Stimulated activated CD8-positive, alpha-beta memory T cell treated with anti-CD3 and anti-CD28 coated beads, Interleukin-7, amount 100 ng/mL, for 1 hour (primary cell): ENCODE measurements around the gene EIF4EBP2.

ENCODE experiments used
- DNase-seq, 2 donors: peaks; one replicate each; pipeline ENCODE4 v3.0.0-alpha.2; 2020; ENCODE audit warnings: low read depth in 2 of 2

The EIF4EBP2 gene

DNA sequence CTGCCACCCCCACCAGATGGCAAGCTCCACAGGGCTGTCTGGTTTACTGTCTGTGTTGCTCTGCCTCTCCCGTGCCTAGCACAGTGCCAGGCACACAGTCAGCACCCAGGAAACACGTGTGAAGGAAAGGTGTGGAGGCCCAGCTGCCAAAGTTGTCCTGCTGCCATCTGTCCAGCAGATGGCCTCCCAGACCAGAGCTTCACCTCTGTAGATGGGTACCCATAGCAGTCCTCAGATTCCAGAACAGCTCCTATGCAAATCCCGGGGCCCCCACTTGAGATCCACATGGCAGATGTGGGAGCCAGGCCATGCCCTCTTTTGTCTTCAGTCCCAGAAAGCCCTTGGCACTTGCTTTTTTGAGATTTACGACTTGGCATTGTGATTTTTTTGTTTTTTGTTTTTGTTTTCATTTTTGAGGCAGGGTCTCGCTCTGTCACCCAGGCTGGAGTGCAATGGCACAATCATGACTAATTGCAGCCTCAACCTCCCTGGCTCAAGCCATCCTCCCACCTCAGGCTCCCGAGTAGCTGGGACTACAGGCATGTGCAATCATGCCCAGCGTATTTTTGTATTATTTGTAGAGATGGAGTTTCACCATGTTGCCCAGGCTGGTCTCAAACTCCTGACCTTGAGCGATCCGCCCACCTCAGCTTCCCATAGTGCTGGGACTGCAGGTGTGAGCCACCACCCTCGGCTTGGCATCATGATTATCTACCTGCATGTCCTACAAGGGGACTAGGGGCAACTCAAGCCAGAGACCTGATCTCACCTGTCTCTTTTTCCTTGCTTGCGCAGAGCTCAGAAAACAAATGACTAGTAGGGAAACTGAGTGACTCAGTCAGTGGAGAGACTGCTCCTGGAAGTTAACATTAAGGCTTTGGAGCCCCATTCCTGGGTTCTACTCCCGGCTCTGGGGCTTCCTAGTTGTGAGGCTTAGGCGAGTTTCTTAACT, 57.7 kb downstream of the EIF4EBP2 start:
- no peak for DNase-seq

DNA sequence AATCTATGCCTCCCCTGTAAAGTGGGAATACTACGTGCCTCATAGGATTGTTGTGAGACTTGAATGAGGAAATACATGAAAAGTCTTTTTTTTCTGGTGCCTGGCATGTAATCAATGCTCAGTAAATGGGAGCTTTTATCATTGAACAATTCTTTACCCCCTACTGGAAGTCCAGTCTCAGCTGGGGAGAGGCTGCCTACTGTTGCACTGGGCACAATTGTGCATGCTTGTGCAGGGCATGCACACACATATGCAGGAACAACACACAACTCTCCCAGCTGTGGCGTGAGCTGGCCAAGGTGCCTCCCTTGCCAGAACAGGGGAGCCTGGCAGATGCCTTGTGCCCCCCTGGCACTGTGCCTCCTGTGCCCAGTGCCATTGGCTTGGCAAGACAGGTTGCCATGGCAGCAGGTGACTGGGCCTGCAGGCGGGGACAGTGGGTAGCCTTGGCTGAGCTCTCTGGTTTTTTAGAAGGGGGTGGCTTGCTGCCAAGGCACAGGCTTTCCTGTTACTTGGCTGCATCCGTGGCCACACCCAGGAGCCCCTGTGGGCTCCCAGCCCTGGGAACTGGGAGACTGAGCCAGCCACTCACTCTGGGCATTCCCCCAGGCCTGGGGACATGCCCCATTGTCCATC, 58.5 kb downstream of the EIF4EBP2 start:
- no peak for DNase-seq

DNA sequence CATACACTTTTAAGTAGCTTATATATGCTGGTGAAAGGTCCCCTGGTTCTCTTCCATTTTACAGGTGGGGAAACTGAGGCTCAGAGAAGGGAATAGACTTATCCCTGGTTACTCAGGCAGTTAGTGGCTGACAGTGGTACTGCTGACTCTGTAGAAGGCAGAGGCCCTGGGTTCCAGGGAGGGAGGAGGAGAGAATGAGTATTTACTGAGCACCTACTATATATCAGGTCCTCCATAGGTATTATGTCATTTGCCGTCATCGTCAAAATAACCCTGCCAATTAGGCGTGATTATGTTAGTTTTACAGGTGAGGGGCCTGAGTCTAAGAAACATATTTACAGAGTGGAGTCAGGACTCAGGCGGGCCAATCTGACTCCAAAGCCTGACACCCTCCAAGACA, 61.3 kb downstream of the EIF4EBP2 start:
- no peak for DNase-seq

DNA sequence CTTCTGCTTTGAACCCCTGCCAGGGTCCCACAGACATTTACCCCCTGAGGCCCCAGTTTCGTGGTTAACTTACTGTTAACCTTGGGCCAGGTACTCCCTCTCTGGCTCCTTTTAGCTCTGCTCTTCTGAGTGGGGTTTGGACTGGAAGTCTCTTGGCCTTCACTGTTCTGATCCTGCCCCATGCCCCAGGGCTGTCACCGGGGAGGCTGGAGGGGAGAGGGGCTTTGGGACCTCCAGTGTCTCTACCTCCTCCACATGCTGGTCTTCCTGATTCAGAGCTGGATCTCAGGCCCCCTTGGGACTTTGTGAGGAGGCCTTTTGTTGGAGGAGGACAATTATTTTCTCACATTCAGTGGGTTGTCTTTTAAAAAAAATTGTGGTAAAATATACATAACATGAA, 61.9 kb downstream of the EIF4EBP2 start:
- no peak for DNase-seq

GRCh38 chr10:70466951-70467350, 63.0 kb downstream of the EIF4EBP2 start:
- no peak for DNase-seq

GRCh38 chr10:70472799-70473454, 69.0 kb downstream of the EIF4EBP2 start:
- DNase-seq: no peak

DNA sequence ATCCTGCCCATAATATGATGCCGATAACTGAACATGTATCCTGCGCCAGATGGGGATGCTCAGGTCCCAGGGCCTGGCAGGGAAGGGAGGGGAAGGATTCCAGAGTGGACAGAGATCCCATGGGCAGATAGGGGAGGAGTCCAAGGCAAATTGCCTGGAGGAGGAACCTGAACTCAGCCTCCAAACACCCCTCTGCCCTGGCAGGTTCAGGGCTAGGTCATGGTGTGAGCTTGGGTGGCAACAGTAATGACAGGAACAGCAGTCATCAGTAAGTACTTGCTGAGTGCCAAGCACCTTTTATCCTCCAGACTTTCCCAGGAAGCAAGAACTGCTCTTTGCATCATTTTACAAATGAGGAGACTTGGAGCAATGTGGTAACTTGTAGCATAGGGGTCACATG, 70.8 kb downstream of the EIF4EBP2 start:
- DNase-seq: no peak

DNA sequence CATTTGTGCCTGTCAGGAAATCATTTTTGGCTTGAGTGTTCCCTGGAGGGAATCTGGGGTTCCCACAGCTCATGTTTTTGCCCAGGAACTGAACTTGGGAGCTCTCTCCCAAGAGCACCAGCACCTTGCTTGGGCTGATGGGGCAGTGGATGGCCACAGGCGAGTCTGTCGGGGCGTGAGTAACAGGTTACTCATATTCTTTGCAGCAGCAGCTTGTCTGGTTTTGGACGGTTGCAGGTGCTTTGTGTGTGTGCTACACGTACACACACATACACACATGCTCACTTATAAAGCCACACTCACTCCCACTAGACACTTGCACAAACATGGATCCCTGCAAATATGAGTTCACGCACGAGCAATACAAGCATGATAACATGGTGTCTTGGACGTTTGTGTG, 71.7 kb downstream of the EIF4EBP2 start:
- no peak for DNase-seq

DNA sequence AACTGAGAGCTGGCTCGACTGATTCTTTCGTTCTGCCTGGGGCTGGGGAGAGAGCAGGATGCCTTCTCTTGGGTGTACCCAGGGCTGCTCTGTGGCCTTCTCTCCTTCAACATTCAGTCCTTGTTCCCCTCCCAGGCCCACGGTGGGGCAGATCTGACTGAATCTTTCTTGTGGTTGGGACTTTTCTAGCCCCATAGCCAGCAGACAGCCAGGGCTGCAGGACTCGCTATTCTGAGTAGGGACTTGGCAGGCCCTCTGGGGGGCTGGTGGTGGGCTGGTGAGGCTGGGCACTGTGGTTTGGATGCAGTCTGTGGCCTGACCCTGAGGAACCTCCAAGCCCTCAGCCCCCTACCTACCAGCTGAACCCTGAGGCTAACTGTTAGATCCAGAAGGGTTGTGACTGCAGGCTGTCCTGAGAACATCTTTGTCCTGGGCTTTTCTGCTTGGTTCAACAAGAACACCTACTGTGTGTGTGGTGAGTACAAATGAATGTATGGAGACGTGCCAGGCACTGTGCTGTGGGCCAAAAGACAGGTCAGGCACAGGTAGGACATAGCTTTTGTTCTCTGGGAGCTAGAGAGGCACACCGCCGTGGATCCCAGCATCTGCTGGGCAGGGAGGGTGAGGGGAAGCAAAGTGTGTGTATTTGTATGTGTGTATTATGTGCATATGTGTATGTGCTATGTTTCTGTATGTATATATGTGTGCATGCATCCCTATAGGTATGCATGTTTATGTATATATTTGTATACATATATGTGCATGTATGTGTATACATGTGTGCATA, 72.5 kb downstream of the EIF4EBP2 start:
- no peak for DNase-seq

DNA sequence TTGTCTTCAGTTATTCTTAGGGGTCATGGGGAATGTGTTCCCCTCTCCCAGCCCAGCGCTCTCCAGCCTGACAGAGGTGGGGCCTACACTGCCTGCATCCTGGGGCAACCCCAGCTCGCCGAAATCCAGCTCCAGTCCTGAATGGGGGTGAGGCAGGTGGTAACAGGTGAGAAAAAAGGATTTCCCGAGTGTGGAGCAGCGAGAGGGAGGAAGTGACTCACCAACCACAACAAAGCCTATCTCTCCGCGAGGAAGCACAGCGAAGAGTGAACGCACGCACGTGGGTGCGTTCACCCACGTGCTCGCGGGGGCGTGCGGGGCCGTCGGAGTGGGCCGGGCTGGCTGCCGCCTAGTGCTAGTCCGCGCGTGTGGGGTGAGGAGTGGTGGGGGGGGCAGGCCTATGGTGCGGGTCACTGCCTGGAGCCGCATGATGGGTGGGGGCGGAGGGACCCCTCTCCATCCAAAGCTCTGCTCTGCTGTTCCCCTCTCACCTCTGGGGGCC, 73.8 kb downstream of the EIF4EBP2 start:
- DNase-seq: peak; percentile 41 to 59
